ENCODE measurements around the gene B4GALNT2.
"Not testable (repeated sequence)": the region's sequence is repeated elsewhere in the genome, so short reads cannot be mapped to it uniquely, and the experiment has no call there.

B4GALNT2 gene

DNA sequence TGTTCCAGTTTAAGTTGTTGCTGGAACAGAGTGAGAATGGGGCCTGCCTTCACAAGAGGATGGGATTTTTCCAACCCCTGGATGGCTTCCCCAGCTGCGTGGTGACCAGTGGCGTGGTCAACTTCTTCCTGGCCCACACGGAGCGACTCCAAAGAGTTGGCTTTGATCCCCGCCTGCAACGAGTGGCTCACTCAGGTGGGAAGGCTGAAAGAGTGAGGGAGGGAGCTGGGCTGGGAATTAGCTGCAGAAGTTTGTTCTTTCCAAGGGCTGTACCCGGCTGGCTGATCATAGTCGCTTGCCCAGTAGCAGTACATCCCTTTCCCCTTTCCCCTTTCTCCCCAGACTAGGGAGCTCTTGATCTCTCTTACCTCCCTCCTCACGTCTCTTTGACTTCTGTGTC, 36.1 kb downstream of the B4GALNT2 start:
- H3K4me1 ChIP-seq (ENCODE audit: insufficient read depth, low read length): no peaks in the 10 kb centered on the region
- no peaks in the 10 kb centered on the region for H3K36me3 ChIP-seq (ENCODE audit: insufficient read depth, low read length)
- H3K4me3 ChIP-seq (ENCODE audit: low read length): no peak overlapping the region
- no peak overlapping the region for H2AFZ ChIP-seq (ENCODE audit: low read depth, low read length)
- H3K27me3 ChIP-seq (ENCODE audit: insufficient read depth, low read length): peaks cover 9% of the 10 kb centered on the region
- no peaks in the 10 kb centered on the region for H3K9me3 ChIP-seq (ENCODE audit: low read length)

DNA sequence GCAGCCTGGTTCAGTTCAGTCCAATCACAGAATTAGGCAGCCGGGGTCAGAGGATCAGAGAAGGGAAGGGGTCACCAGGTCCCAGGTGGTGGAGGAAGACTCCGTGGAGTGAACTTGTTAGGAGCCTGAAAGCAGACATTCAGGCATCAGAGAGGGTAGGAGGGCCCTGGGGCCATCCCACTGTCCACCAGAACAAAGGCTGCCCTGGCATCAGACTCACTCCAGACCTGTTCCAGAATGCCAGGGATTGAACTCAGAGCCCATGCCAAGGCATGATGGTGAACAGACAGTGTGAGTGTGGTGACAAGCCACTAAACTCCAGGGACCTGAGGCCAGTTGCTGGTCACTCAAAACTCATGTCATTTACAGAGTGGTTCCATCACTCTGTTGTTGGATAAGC, 37.6 kb downstream of the B4GALNT2 start:
- Histone ChIP-seq H3K9me3 (ENCODE audit: low read length) (no peaks in the 10 kb centered on the region), H3K27me3 (ENCODE audit: insufficient read depth, low read length) (peaks cover 5% of the 10 kb centered on the region), H2AFZ (ENCODE audit: low read depth, low read length) (no peak overlapping the region)

DNA sequence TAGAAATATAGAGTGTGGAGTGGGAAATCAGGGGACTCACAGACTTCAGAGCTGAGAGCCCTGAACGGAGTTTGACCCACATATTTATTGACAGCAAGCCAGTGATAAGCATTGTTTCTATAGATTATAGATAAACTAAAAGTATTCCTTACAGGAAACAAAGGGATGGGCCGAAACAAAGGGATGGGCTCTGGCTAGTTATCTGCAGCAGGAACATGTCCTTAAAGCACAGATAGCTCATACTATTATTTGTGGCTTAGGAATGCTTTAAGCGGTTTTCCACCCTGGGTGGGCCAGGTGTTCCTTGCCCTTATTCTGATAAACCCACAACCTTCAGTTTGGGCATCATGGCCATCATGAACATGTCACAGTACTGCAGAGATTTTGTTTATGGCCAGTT, 38.1 kb downstream of the B4GALNT2 start:
- H3K27me3 ChIP-seq (ENCODE audit: insufficient read depth, low read length); H2AFZ ChIP-seq (ENCODE audit: low read depth, low read length); H3K4me3 ChIP-seq (ENCODE audit: low read length); H3K9me3 ChIP-seq (ENCODE audit: low read length); H3K36me3 ChIP-seq (ENCODE audit: insufficient read depth, low read length); H3K4me1 ChIP-seq (ENCODE audit: insufficient read depth, low read length): not testable (repeated sequence)

More for the DNA sequence above, 37.6 kb downstream of the B4GALNT2 start:
- H3K4me1 ChIP-seq (ENCODE audit: insufficient read depth, low read length): no peaks in the 10 kb centered on the region
- no peak overlapping the region for H3K4me3 ChIP-seq (ENCODE audit: low read length)
- H3K36me3 ChIP-seq (ENCODE audit: insufficient read depth, low read length): no peaks in the 10 kb centered on the region

DNA sequence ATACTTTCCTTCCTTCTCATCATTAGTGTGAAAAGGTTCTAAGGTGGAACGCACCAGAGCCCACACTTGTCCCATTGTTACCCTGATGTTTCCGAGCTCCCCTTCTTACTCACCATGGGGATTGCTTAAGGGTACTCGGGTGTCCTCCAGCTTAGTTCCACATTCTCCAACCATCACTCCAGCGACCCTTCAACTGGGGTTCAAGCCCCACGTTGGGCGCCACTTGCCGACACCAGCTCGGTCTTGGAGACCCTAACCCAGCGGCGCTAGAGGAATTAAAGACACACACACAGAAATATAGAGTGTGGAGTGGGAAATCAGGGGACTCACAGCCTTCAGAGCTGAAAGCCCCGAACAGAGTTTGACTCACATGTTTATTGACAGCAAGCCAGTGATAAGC, 43.4 kb downstream of the B4GALNT2 start:
- not testable (repeated sequence) for H3K4me1 ChIP-seq (ENCODE audit: insufficient read depth, low read length); H2AFZ ChIP-seq (ENCODE audit: low read depth, low read length); H3K27me3 ChIP-seq (ENCODE audit: insufficient read depth, low read length); H3K9me3 ChIP-seq (ENCODE audit: low read length); H3K4me3 ChIP-seq (ENCODE audit: low read length); H3K36me3 ChIP-seq (ENCODE audit: insufficient read depth, low read length)

DNA sequence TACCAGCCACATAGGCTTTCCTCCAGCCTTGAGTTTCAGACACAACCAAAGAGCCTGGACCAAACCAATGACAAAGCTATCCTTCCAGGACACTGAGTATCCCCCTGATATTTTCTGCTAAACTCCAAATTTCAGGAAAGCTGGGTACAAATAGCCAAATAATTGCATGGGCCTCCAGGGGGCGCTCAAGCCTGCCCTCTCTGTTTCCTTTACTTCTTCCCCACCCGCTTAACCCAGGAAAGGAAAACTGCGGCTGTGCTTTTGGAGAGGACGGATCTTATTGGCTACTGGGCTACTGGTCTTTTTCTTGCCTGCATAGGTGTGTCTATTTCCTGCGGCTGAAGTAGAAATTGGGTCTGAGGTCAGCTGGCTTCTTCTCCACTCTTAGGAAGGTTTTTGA, 47.7 kb downstream of the B4GALNT2 start:
- H3K27me3 ChIP-seq (ENCODE audit: insufficient read depth, low read length): no peaks in the 10 kb centered on the region
- H3K4me3 ChIP-seq (ENCODE audit: low read length): no peak overlapping the region
- H3K36me3 ChIP-seq (ENCODE audit: insufficient read depth, low read length): no peaks in the 10 kb centered on the region
- H2AFZ ChIP-seq (ENCODE audit: low read depth, low read length): no peak overlapping the region
- peaks cover 7% of the 10 kb centered on the region for H3K9me3 ChIP-seq (ENCODE audit: low read length)
- no peaks in the 10 kb centered on the region for H3K4me1 ChIP-seq (ENCODE audit: insufficient read depth, low read length)

DNA sequence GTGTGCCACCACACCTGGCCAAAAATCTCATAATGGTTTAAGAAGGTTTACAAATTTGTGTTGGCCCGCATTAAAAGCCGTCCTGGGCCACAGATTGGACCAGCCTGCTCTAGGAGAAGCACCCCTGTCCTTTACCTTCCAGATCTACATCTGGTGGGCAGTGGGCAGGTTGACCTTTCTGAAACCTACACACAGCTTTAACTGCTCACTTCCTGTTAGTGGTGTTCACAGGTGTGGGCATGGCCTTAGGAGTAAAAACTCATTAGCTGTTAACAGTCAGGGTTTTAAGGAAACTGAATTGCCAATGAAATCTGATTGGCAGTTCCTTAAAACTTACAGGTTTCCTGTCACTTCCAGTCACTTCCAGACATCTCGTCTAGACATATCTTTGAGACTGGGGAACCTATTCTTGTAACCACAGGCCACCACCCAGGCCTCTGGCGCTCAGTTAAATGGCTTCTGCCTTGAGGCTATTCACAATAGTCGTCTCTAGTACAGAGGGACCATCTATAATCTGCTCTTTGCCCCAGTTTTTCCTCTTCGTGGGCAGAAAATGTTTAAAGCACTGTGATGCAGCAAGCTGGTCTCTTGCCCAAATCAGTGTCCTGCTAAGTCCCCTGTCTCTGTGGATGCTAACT, 48.5 kb downstream of the B4GALNT2 start:
- Histone ChIP-seq H3K27me3 (ENCODE audit: insufficient read depth, low read length) (no peaks in the 10 kb centered on the region), H2AFZ (ENCODE audit: low read depth, low read length) (no peak overlapping the region), H3K9me3 (ENCODE audit: low read length) (peaks cover 4% of the 10 kb centered on the region), H3K36me3 (ENCODE audit: insufficient read depth, low read length) (no peaks in the 10 kb centered on the region), H3K4me3 (ENCODE audit: low read length) (no peak overlapping the region), H3K4me1 (ENCODE audit: insufficient read depth, low read length) (no peaks in the 10 kb centered on the region)

DNA sequence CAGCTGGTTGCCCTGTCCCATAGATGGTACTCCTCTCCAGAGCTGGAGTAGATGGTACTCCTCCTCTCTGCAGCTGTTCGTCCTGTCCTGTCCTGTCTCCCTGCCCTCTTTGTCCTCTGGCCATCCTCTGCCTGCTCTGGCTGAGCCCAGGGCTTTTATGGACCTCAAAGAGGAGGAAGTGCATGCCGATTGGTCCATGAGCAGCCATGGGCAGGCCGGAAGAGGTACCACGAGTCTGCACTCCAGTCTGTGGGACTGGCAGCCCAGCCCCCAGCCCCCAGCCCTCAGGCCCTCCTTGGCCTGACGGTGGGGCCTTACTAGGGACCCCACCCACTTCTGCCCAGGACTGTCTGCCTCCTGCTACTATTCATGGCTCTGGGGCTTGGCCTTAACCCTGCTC, 50.8 kb downstream of the B4GALNT2 start:
- H3K4me3 ChIP-seq (ENCODE audit: low read length): no peak overlapping the region
- peaks cover 2% of the 10 kb centered on the region for H3K9me3 ChIP-seq (ENCODE audit: low read length)
- no peaks in the 10 kb centered on the region for H3K27me3 ChIP-seq (ENCODE audit: insufficient read depth, low read length)
- H3K4me1 ChIP-seq (ENCODE audit: insufficient read depth, low read length): no peaks in the 10 kb centered on the region
- no peaks in the 10 kb centered on the region for H3K36me3 ChIP-seq (ENCODE audit: insufficient read depth, low read length)
- no peak overlapping the region for H2AFZ ChIP-seq (ENCODE audit: low read depth, low read length)

DNA sequence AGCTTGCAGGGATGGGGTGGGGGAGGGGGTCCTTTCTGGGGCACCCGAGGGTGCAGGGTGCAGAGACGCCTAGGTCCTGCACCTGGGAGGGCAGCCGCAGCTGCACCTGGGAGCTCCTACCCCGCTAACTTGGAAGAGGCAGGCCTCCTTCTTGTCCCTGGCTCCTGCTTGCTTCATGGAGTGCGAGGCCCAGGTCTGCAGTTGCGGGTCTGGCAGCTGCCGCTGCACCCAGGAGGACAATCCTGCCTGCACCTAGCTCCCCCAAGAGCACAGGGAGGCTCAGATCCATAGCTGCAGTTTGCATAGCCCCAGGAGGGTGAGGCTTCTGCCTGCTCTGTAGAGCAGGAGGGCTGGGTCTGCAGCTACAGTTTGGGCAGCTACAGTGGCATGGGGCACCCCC, 51.2 kb downstream of the B4GALNT2 start:
- Histone ChIP-seq H3K4me1 (ENCODE audit: insufficient read depth, low read length) (no peaks in the 10 kb centered on the region), H3K27me3 (ENCODE audit: insufficient read depth, low read length) (no peaks in the 10 kb centered on the region), H3K4me3 (ENCODE audit: low read length) (no peak overlapping the region), H3K9me3 (ENCODE audit: low read length) (peaks cover 2% of the 10 kb centered on the region), H3K36me3 (ENCODE audit: insufficient read depth, low read length) (no peaks in the 10 kb centered on the region), H2AFZ (ENCODE audit: low read depth, low read length) (no peak overlapping the region)

DNA sequence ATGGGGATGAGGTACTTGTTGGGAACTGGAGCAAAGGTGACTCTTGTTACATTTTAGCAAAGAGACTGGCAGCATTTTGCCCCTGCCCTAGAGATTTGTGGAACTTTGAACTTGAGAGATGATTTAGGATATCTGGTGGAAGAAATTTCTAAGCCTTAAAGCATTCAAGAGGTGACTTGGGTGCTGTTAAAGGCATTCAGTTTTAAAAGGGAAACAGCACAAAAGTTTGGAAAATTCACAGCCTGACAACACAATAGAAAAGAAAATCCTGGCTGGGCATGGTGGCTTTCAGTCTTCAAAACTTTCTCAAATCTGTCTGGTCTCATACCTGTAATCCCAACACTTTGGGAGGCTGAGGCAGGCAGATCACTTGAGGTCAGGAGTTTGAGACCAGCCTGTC, 52.0 kb downstream of the B4GALNT2 start:
- H3K4me3 ChIP-seq (ENCODE audit: low read length); H3K4me1 ChIP-seq (ENCODE audit: insufficient read depth, low read length); H3K9me3 ChIP-seq (ENCODE audit: low read length); H2AFZ ChIP-seq (ENCODE audit: low read depth, low read length); H3K36me3 ChIP-seq (ENCODE audit: insufficient read depth, low read length); H3K27me3 ChIP-seq (ENCODE audit: insufficient read depth, low read length): not testable (repeated sequence)

DNA sequence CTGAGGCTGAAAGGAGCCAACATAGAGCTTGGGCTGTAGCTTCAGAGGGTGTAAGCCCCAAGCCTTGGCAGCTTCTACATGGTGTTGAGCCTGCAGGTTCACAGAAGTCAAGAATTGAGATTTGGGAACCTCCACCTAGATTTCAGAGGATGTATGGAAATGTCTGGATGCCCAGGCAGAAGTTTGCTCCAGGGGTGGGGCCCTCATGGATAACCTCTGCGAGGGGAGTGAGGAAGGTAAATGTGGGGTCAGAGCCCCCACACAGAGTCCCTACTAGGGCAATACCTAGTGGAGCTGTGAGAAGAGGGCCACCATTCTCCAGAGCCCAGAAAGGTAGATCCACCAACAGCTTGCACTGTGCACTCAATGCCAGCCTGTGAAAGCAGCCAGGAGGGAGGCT, 52.8 kb downstream of the B4GALNT2 start:
- not testable (repeated sequence) for H3K9me3 ChIP-seq (ENCODE audit: low read length); H3K4me3 ChIP-seq (ENCODE audit: low read length); H2AFZ ChIP-seq (ENCODE audit: low read depth, low read length); H3K27me3 ChIP-seq (ENCODE audit: insufficient read depth, low read length); H3K4me1 ChIP-seq (ENCODE audit: insufficient read depth, low read length); H3K36me3 ChIP-seq (ENCODE audit: insufficient read depth, low read length)

DNA sequence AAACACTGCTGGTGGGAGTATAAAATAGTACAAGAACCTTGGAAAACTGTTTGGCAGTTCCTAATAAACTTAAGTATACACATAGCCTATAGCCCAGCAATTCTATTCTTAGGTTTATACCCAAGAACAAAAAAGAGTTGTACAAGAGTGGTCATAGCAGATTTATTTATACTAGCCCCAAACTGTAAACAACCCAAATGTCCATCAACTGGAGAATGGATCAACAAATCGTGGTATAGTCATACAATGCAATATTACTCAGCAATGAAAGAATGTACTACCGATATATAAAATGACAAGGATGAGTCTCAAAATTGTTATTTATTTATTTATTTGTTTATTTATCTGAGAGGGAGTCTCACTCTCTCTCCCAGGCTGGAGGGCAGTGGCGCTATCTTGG, 54.7 kb downstream of the B4GALNT2 start:
- H3K4me3 ChIP-seq (ENCODE audit: low read length): no peak overlapping the region
- no peak overlapping the region for H2AFZ ChIP-seq (ENCODE audit: low read depth, low read length)
- H3K36me3 ChIP-seq (ENCODE audit: insufficient read depth, low read length): no peaks in the 10 kb centered on the region
- H3K27me3 ChIP-seq (ENCODE audit: insufficient read depth, low read length): no peaks in the 10 kb centered on the region
- peaks cover 2% of the 10 kb centered on the region for H3K9me3 ChIP-seq (ENCODE audit: low read length)
- no peaks in the 10 kb centered on the region for H3K4me1 ChIP-seq (ENCODE audit: insufficient read depth, low read length)

DNA sequence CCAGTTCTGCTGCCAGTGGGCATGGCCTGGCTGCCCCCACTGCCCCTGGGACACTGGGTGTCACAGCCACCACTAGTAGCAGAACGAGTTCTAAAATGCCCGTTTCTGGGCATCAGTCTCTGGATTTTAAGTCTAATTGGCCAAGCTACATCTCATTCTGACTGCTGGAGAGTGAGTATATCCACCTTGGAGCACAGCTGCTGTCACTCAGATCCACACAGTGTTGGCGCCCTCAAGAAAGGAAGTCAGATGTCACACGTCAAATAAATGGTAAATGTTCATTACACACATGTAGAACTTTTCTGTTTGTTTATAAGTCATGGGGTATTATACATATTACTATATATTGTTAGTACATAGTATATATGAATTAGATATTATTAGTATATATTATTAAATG, 58.4 kb downstream of the B4GALNT2 start:
- Histone ChIP-seq H2AFZ (ENCODE audit: low read depth, low read length) (no peak overlapping the region), H3K27me3 (ENCODE audit: insufficient read depth, low read length) (no peaks in the 10 kb centered on the region), H3K9me3 (ENCODE audit: low read length) (no peaks in the 10 kb centered on the region), H3K4me1 (ENCODE audit: insufficient read depth, low read length) (peaks cover 4% of the 10 kb centered on the region), H3K36me3 (ENCODE audit: insufficient read depth, low read length) (no peaks in the 10 kb centered on the region), H3K4me3 (ENCODE audit: low read length) (no peak overlapping the region)

DNA sequence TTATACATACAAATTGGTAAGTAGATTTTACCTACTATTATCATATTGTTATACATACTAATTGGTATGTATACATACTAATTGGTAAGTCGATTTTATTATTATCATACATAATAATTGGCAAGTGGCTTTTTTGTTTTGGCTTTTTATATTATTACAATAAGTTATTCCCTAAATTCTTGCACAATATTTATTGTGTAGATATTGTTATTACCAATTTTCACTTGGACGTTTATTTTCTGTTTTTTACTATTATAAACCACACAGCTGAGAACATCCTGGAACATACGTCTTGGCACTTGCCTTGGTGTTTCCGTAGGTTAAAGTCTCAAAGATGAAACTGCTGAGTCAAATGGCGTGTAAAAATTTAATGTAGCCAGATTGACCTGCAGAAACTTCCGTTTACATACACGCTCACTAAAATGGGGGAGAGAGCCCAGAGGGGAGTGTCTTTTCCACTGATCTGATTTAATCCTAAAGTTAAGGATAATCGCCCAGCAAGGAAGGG, 58.9 kb downstream of the B4GALNT2 start:
- Histone ChIP-seq H2AFZ (ENCODE audit: low read depth, low read length) (peak overlapping the region; percentile 87), H3K27me3 (ENCODE audit: insufficient read depth, low read length) (no peaks in the 10 kb centered on the region), H3K9me3 (ENCODE audit: low read length) (no peaks in the 10 kb centered on the region), H3K4me1 (ENCODE audit: insufficient read depth, low read length) (peaks cover 4% of the 10 kb centered on the region), H3K36me3 (ENCODE audit: insufficient read depth, low read length) (no peaks in the 10 kb centered on the region), H3K4me3 (ENCODE audit: low read length) (peak overlapping the region; percentile 78)

Data from neuron (in vitro differentiated cells).